ENCODE data around the gene XYLB.

DNA sequence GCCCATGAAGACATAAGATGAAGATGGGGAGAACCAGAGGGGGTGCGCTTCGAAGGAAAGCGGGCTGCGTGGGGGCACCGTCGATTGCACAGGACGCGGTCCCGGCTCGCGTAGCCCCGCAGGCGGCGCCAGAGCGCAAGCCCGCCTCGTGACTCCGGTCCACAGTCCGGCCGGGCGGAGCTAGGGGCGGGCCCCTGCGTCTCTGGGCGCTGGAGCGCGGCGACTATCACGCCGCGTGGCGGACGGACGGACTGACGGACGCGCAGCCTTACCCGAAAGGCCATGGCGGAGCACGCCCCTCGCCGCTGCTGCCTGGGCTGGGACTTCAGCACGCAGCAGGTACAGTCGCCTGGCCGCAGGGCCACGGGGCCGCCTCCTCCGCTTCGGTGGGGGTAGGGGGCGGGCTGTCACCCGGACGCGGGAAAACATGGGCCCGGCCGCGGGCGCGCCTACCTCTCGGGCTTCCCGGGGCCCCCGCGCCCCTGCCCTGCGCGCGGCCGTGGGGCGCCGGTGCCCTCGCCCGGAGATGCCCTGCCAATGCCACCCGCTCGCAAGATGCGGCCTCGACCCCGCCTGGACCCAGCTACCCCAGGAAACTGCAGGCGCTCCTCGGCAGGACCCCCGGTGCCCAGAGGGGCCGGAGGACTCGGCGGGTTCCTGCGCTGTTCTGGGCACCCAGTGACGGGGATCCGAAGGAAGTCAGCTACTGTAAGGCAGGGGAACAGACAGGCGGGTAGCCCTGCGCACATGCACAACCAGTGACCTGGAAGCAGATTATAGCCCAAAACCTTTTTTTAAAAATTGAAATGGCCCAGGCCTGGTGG lies at the start of gene XYLB:
- TF ChIP-seq CTCF (IDR thresholded peaks at IDR 0.05) (peak; percentile 77 to 94 (median 88)), POLR2A (IDR thresholded peaks at IDR 0.05) (peak in 1 of 2 donors; percentile 29)
